Esophagus squamous epithelium (tissue), 4 donors: ENCODE results near the gene MINDY2.

Source experiments
- POLR2A ChIP-seq, 4 donors: fragments of 450-650 bp; IDR thresholded peaks; one replicate each; pipeline ENCODE4 v1.6.1; 2017; ENCODE audit warnings: antibody characterized with exemption in 4 of 4, mild to moderate bottlenecking in 4 of 4, moderate library complexity in 3 of 4
- TF ChIP-seq, protein P1 (sequence below), 6 experiments: fragments of 450-650 bp in 4 of 6; fragments of 200-600 bp in 2 of 6; sonication (generic) in 2 of 6; IDR thresholded peaks; one replicate each; pipeline ENCODE4 v1.5.1; 2016 to 2019; ENCODE audit warnings: antibody characterized with exemption in 6 of 6, mild to moderate bottlenecking in 4 of 6, moderate library complexity in 4 of 6

DNA sequence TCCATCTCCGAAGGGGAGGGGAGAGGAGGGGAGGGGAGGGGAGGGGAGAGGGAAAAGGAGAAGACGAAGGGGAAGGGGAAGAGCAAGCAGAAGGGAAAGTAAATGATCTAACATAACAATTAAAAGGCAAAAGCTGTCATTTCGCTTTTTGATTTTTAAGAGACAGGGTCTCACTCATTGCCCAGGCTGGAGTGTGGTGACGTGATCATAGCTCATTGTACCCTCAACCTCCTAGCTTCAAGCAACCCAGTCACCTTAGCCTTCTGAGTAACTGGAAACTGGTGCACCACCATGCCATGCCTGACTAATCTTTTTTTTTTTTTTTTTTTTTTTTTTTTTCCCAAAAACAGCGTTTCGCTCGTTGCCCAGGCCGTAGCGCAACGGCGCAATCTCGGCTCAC, 44.2 kb upstream of the MINDY2 start:
- no peak for TF ChIP-seq POLR2A (IDR thresholded peaks at IDR 0.05)
- TF ChIP-seq, protein P1, sequence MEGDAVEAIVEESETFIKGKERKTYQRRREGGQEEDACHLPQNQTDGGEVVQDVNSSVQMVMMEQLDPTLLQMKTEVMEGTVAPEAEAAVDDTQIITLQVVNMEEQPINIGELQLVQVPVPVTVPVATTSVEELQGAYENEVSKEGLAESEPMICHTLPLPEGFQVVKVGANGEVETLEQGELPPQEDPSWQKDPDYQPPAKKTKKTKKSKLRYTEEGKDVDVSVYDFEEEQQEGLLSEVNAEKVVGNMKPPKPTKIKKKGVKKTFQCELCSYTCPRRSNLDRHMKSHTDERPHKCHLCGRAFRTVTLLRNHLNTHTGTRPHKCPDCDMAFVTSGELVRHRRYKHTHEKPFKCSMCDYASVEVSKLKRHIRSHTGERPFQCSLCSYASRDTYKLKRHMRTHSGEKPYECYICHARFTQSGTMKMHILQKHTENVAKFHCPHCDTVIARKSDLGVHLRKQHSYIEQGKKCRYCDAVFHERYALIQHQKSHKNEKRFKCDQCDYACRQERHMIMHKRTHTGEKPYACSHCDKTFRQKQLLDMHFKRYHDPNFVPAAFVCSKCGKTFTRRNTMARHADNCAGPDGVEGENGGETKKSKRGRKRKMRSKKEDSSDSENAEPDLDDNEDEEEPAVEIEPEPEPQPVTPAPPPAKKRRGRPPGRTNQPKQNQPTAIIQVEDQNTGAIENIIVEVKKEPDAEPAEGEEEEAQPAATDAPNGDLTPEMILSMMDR (IDR thresholded peaks at IDR 0.05) = no peak
